LNCaP clone FGC (cell line): ENCODE data around the gene UCKL1.

ENCODE experiments used
- DNase-seq: peaks from one replicate; pipeline ENCODE4 v3.0.0-alpha.2; 2011; ENCODE audit warnings: low read depth
- H3K4me3 ChIP-seq: 2 replicates; pipeline ENCODE4 v1.5.1; 2011; ENCODE audit warnings: mild to moderate bottlenecking, low read depth, low read length, control low read depth
- TF ChIP-seq, protein P1 (sequence below): IDR thresholded peaks from 2 replicates; pipeline ENCODE4 v1.5.1; 2012; ENCODE audit warnings: mild to moderate bottlenecking; ENCODE audit not compliant: control insufficient read depth, insufficient read depth; ENCODE audit errors: extremely low read depth

UCKL1 gene

DNA sequence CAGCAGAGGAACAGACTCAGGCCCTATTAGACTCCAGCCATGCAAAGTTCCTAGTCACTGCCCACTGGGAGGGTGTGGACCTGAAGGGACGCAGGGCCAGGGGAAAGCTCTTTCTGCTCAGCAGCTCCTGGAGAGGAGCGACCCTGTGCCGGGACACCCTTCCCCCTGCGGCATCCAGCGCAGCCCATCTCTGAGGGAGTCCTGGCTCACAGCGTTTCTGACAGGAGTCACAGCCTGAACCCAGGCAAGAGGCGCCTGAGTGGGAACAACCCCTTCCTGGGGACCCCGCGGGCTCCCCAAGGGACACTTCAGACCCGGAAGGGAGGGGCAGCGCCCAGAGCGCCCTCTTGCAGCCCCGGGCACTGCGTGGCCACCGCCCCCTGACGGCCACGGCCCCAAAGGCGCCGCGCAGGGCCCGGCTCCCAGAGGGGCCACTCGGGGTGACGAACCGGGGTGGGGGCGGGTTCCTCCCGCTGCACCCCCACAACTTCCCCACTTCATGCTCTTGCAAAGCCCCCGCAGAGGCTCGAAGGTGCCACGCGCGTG lies 862 bp downstream of the UCKL1 start:
- peak overlapping the region; percentile 90 for H3K4me3 ChIP-seq
- TF ChIP-seq, protein P1, sequence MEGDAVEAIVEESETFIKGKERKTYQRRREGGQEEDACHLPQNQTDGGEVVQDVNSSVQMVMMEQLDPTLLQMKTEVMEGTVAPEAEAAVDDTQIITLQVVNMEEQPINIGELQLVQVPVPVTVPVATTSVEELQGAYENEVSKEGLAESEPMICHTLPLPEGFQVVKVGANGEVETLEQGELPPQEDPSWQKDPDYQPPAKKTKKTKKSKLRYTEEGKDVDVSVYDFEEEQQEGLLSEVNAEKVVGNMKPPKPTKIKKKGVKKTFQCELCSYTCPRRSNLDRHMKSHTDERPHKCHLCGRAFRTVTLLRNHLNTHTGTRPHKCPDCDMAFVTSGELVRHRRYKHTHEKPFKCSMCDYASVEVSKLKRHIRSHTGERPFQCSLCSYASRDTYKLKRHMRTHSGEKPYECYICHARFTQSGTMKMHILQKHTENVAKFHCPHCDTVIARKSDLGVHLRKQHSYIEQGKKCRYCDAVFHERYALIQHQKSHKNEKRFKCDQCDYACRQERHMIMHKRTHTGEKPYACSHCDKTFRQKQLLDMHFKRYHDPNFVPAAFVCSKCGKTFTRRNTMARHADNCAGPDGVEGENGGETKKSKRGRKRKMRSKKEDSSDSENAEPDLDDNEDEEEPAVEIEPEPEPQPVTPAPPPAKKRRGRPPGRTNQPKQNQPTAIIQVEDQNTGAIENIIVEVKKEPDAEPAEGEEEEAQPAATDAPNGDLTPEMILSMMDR: peak; percentile 46
- no peak for DNase-seq

DNA sequence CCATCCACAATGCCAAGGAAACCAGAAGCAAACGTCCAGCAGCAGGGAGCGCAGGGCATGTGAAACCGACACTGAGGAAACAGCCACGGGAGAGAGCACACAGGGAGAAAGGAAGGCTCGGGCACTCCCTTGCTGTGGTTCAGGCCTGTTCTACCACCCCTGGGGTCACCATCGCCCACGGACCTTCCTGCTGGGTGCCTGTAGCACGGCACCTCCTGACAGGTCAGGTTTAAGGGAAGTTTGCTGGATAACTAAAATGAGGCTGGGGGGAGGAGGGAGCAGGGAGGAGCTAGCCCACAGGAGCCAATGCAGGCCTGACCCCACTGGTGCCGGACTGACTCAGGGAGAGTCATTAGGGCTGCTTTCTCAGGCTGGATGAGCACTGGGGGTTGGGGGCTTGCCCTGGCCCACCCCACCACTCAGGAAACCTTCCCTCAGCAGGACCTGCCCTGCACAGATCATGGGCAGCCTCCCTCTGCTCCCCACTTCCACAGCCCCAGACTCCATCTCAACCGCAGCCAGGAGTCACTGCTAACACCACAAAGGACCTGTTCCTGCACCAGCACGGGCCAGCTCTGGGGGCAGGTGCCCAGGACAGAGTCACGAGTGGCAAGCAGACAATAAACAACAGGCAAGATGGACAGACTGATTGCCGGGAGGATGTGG lies 2.3 kb downstream of the UCKL1 start:
- TF ChIP-seq, protein P1: no peak
- no peak for DNase-seq
- no peak overlapping the region for H3K4me3 ChIP-seq

DNA sequence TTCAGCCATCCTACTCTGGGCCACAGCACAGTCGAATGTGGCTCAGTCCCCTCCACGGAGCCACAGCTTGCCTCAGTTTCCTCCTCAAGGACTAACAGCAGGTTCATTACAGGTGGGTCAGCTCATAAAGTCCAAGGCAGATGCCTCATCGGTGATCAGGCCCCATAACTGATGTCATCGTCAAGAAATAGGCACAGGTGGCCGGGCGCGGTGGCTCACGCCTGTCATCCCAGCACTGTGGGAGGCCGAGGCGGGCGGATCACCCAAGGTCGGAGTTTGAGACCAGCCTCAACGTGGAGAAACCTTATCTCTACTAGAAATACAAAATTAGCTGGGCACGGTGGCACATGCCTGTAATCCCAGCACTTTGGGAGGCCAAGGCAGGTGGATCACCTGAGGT lies 3.4 kb downstream of the UCKL1 start:
- H3K4me3 ChIP-seq: no peak overlapping the region
- TF ChIP-seq, protein P1: no peak
- no peak for DNase-seq

DNA sequence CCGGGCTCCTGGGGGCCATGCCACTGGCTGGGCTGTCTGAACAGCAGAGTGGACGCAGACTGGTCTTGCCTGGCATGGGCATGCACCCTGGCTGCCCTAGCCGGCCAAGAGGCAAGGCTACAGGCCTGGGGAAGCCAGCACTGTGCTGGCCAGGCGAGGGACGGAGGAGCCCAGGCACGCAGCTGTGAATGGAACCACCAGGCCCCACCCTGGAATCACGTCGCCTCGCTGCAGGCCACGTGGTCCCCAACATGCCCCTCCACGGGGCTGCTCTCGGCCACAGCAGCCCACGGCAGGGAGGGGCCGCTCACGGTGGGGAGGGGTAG lies 4.0 kb downstream of the UCKL1 start:
- H3K4me3 ChIP-seq: no peak overlapping the region
- TF ChIP-seq, protein P1: no peak
- DNase-seq: no peak

DNA sequence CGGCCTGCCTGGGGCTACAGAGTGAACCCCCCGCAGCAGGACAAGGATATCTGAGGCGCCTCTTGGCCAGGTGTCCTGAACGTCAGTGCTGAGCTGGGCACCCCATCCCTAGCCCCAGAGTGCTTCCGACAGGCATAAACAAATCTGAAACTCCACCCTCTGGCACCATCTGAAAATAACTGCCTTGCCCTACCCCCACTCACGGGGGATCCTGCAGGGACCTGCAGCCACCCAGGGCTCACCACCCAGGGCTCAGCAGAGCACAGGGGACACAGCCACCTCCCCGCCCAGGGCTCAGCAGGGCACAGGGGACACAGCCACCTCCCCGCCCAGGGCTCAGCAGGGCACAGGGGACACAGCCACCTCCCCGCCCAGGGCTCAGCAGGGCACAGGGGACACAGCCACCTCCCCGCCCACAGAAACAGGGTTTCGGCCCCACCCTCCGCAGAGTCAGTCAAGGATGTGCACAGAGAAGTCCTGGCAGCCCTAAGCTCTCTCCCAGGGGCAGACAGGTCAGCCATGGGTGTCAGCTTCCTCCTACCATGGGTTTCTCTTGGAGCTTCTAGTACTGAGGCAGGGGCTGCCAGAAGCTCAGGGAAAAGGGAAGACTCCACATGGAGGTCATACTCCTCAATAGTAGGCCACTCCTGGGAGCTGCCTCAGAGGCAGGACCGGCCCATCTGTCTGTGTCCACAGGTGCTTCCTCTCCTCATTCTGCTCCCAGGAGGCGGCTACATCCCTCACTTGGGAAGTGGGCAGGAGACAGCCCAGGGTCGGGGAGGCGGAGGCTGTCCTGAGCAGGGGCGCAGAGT lies 4.6 kb downstream of the UCKL1 start:
- no peak for DNase-seq
- no peak overlapping the region for H3K4me3 ChIP-seq
- TF ChIP-seq, protein P1: no peak

DNA sequence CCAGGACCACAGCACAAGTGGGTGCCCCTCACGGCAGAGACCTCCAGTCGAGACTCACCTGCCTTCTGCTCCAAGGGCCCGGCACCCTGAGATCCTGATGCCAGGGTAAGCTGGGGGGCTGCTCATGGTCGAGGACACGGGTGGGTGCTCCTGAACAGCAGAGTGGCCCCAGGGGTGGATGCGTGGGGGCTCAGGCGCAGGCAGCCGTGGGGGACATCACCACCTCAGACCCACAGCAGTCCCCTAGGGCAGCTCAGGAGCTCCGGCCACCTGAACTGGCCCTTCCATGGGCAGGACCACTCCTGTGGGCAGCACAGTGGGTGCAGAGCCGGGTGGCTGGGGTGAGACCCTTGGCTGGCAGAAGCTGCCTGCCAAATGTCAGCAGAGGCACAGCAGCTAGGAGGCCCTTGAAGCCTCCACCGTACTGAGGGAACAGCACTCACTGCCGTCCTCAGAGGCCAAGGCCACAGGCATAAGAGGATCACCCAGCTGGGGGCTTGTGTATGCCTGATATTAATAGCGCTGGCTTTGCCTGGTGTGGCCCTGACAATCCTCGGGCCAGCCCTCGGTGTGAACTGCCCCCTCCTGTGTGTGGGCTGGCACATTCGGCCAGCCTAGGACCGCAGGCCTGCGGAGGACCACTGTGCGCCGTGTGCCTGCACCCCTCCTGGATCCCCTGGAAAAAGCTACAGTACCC lies 5.4 kb downstream of the UCKL1 start:
- DNase-seq: no peak
- TF ChIP-seq, protein P1: no peak
- H3K4me3 ChIP-seq: no peak overlapping the region
